ENCODE data around the gene SRBD1.

The SRBD1 gene

GRCh38 chr2:45631319-45631718, 20.3 kb upstream of the SRBD1 start:
- no peak for DNase-seq

GRCh38 chr2:45629971-45630370, 18.9 kb upstream of the SRBD1 start:
- DNase-seq: no peak

GRCh38 chr2:45627911-45628310, 16.8 kb upstream of the SRBD1 start:
- no peak for DNase-seq

GRCh38 chr2:45626387-45627221, 15.5 kb upstream of the SRBD1 start:
- DNase-seq: no peak

GRCh38 chr2:45625824-45626223, 14.8 kb upstream of the SRBD1 start:
- no peak for DNase-seq

- no peak for DNase-seq
Measured at GRCh38 chr2:45623098-45623497, 12.0 kb upstream of the SRBD1 start.

GRCh38 chr2:45622336-45623075, 11.4 kb upstream of the SRBD1 start:
- DNase-seq: no peak

- no peak for DNase-seq
Measured at GRCh38 chr2:45617496-45617895, 6.4 kb upstream of the SRBD1 start.

GRCh38 chr2:45616658-45617411, 5.8 kb upstream of the SRBD1 start:
- DNase-seq: no peak

- no peak for DNase-seq
Measured at GRCh38 chr2:45614871-45615415, 3.9 kb upstream of the SRBD1 start.

- DNase-seq: no peak
Measured at GRCh38 chr2:45614330-45614729, 3.3 kb upstream of the SRBD1 start.

GRCh38 chr2:45612731-45613130, 1.7 kb upstream of the SRBD1 start:
- no peak for DNase-seq

- DNase-seq: no peak
Measured at GRCh38 chr2:45612285-45612684, 1.2 kb upstream of the SRBD1 start.

GRCh38 chr2:45610281-45611019, 617 bp downstream of the SRBD1 start:
- DNase-seq: peak; percentile 64

- no peak for DNase-seq
Measured at GRCh38 chr2:45607701-45608100, 3.4 kb downstream of the SRBD1 start.

- no peak for DNase-seq
Measured at GRCh38 chr2:45606796-45607195, 4.3 kb downstream of the SRBD1 start.

- DNase-seq: no peak
Measured at GRCh38 chr2:45605116-45605515, 6.0 kb downstream of the SRBD1 start.

GRCh38 chr2:45602624-45603023, 8.4 kb downstream of the SRBD1 start:
- DNase-seq: no peak

GRCh38 chr2:45598545-45598944, 12.5 kb downstream of the SRBD1 start:
- DNase-seq: no peak

GRCh38 chr2:45596761-45597160, 14.3 kb downstream of the SRBD1 start:
- DNase-seq: no peak

GRCh38 chr2:45595721-45596435, 15.2 kb downstream of the SRBD1 start:
- DNase-seq: no peak

GRCh38 chr2:45591073-45591472, 20.0 kb downstream of the SRBD1 start:
- no peak for DNase-seq

Measured in activated CD8-positive, alpha-beta memory T cell treated with anti-CD3 and anti-CD28 coated beads, Interleukin-2, amount 50 U/mL, for 48 hours (primary cell).